ENCODE results near the gene RGPD6. TPM values are rescaled to one million over a fixed set of nuclear protein-coding genes. Genes with fewer than 3 reads are reported as not detected.
"Not testable (repeated sequence)": the region's sequence is repeated elsewhere in the genome, so short reads cannot be mapped to it uniquely, and the experiment has no call there.

The RGPD6 gene
- total RNA-seq, 1 donor from 2014 or later, result 54.8 TPM

DNA sequence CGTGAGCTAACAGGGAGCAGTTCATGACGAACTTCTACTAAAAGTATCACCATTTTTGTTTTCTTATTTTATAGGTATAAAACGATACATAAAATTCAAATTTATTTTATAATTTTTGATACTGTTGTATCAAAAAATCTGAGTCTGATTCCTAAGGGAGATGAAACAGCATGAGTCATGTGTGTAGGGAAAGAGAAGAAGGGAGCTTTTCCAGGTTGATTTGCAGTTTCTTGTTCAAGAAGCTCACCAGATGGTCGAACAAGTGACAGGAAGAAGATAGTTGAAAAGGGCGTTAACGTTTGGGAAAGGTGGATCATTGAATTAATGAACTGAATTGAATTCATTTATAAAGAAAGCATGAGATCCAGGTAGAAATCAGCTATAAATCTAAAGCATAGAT is 81.0 kb downstream of the RGPD6 start:
- H3K4me1 ChIP-seq; H3K27ac Mint-ChIP-seq; H2AFZ ChIP-seq (replicated peaks); H3K4me3 ChIP-seq; H3K4me3 Mint-ChIP-seq; H3K9me3 Mint-ChIP-seq; H3K27me3 ChIP-seq; H3K9ac ChIP-seq; H3K9me3 ChIP-seq (ENCODE audit: low read depth); H3K27me3 Mint-ChIP-seq (ENCODE audit: insufficient read depth, low read depth); H4K20me1 ChIP-seq (ENCODE audit: low read depth); H3K4me2 ChIP-seq; H3K36me3 ChIP-seq; H3K36me3 Mint-ChIP-seq; H3K79me2 ChIP-seq (ENCODE audit: low read depth); H3F3A ChIP-seq (ENCODE audit: low read depth); DNase-seq (ENCODE audit: low spot score); H3K4me1 Mint-ChIP-seq; H3K27ac ChIP-seq: not testable (repeated sequence)

- not testable (repeated sequence) for H3K9me3 Mint-ChIP-seq; H2AFZ ChIP-seq (replicated peaks); H3K4me2 ChIP-seq; H3K27me3 ChIP-seq; H3F3A ChIP-seq (ENCODE audit: low read depth); H3K4me1 ChIP-seq; H4K20me1 ChIP-seq (ENCODE audit: low read depth); H3K36me3 ChIP-seq; H3K4me1 Mint-ChIP-seq; H3K9me3 ChIP-seq (ENCODE audit: low read depth); H3K9ac ChIP-seq; H3K27ac Mint-ChIP-seq; DNase-seq (ENCODE audit: low spot score); H3K4me3 ChIP-seq; H3K27me3 Mint-ChIP-seq (ENCODE audit: insufficient read depth, low read depth); H3K79me2 ChIP-seq (ENCODE audit: low read depth); H3K27ac ChIP-seq; H3K36me3 Mint-ChIP-seq; H3K4me3 Mint-ChIP-seq
Measured at GRCh38 chr2:110494488-110494887, 82.5 kb downstream of the RGPD6 start.

GRCh38 chr2:110488991-110489390 is 88.0 kb downstream of the RGPD6 start:
- H3K4me3 ChIP-seq; H3K27ac ChIP-seq; H3K27ac Mint-ChIP-seq; H3K9ac ChIP-seq; H3K79me2 ChIP-seq (ENCODE audit: low read depth); H3F3A ChIP-seq (ENCODE audit: low read depth); H3K27me3 Mint-ChIP-seq (ENCODE audit: insufficient read depth, low read depth); H3K9me3 ChIP-seq (ENCODE audit: low read depth); H3K4me1 ChIP-seq; H2AFZ ChIP-seq (replicated peaks); H4K20me1 ChIP-seq (ENCODE audit: low read depth); H3K36me3 ChIP-seq; H3K36me3 Mint-ChIP-seq; DNase-seq (ENCODE audit: low spot score); H3K4me3 Mint-ChIP-seq; H3K4me2 ChIP-seq; H3K4me1 Mint-ChIP-seq; H3K27me3 ChIP-seq; H3K9me3 Mint-ChIP-seq: not testable (repeated sequence)

DNA sequence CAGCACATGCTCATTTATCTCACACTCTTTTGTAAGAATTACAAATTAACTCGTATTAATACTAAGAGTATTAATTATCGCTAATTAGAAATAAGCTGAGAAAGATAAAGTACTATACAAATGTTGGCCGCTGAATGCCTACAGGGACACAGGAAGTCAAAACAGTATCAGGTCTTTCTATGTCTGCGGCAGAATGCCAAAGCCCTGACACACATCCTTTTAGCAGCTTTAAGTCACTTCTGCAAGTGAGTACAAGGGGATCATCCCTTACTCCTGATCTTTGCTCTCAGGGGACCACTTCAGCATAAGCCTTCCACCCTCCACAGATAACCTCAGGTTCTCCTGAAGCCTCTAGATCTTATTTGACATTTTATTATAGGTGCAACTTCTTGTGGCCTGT is 94.3 kb downstream of the RGPD6 start:
- H3K4me3 Mint-ChIP-seq; H3K4me3 ChIP-seq; H3F3A ChIP-seq (ENCODE audit: low read depth); H3K27ac ChIP-seq; H3K27ac Mint-ChIP-seq; H3K4me1 Mint-ChIP-seq; H3K4me1 ChIP-seq; H3K36me3 ChIP-seq; H3K9me3 ChIP-seq (ENCODE audit: low read depth); H2AFZ ChIP-seq (replicated peaks); H3K36me3 Mint-ChIP-seq; H3K27me3 ChIP-seq; H3K4me2 ChIP-seq; H3K9ac ChIP-seq; H4K20me1 ChIP-seq (ENCODE audit: low read depth); DNase-seq (ENCODE audit: low spot score); H3K27me3 Mint-ChIP-seq (ENCODE audit: insufficient read depth, low read depth); H3K9me3 Mint-ChIP-seq; H3K79me2 ChIP-seq (ENCODE audit: low read depth): not testable (repeated sequence)

DNA sequence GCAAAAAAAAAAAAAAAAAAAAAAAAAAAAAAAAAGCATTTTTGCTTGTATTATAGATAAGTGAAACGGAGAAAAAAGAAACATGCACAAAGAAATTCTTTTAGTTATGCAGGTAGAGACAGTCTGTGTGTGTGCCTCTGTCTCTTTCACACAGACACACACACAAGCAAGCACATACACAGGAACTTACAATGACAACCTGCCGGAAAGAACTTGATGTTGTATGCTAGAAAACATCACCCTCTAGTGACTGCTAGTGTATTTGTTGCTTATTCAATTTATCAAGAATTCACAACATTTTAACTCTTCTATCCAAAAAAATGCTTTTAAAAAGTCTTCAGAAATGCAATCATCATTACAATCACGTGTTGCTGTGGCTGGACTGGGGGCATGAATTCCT is 95.8 kb downstream of the RGPD6 start:
- not testable (repeated sequence) for H3K4me1 ChIP-seq; H3K36me3 ChIP-seq; H3K27ac Mint-ChIP-seq; H3K4me2 ChIP-seq; H3K9me3 Mint-ChIP-seq; H3K27me3 Mint-ChIP-seq (ENCODE audit: insufficient read depth, low read depth); DNase-seq (ENCODE audit: low spot score); H3K4me3 Mint-ChIP-seq; H3K79me2 ChIP-seq (ENCODE audit: low read depth); H3K36me3 Mint-ChIP-seq; H3K4me3 ChIP-seq; H3K27me3 ChIP-seq; H4K20me1 ChIP-seq (ENCODE audit: low read depth); H3K4me1 Mint-ChIP-seq; H3K9ac ChIP-seq; H3K27ac ChIP-seq; H3K9me3 ChIP-seq (ENCODE audit: low read depth); H3F3A ChIP-seq (ENCODE audit: low read depth); H2AFZ ChIP-seq (replicated peaks)

- not testable (repeated sequence) for H3K9ac ChIP-seq; H3K4me3 Mint-ChIP-seq; H3K4me2 ChIP-seq; H3K9me3 Mint-ChIP-seq; H3K4me1 ChIP-seq; H3K27ac Mint-ChIP-seq; H2AFZ ChIP-seq (replicated peaks); H3K4me3 ChIP-seq; H3K27me3 ChIP-seq; H3K79me2 ChIP-seq (ENCODE audit: low read depth); H4K20me1 ChIP-seq (ENCODE audit: low read depth); H3K36me3 Mint-ChIP-seq; DNase-seq (ENCODE audit: low spot score); H3F3A ChIP-seq (ENCODE audit: low read depth); H3K9me3 ChIP-seq (ENCODE audit: low read depth); H3K27ac ChIP-seq; H3K4me1 Mint-ChIP-seq; H3K36me3 ChIP-seq; H3K27me3 Mint-ChIP-seq (ENCODE audit: insufficient read depth, low read depth)
Measured at GRCh38 chr2:110480084-110480483, 96.9 kb downstream of the RGPD6 start.

DNA sequence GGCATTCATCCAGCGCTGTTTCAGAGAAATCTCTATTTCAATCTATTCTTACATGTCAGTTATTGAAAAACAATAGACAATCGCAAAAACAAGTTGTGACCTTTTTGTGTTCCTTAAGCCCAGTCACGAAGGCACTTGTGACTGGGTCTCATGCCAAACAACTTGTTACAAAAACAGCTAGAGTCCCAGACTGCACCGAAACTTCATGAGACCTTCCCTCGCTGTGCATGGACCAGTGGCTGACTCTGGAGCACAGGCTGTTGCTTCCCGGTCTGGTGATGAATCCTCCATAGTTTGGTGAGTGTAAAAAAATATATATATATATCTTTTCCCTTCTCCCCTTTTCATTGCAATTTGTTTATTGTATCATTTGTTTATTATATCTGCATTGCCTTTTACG is 99.7 kb downstream of the RGPD6 start:
- not testable (repeated sequence) for H3K9me3 Mint-ChIP-seq, H3K36me3 Mint-ChIP-seq

GRCh38 chr2:110476952-110477351 is 100.1 kb downstream of the RGPD6 start:
- not testable (repeated sequence) for H4K20me1 ChIP-seq (ENCODE audit: low read depth); H3F3A ChIP-seq (ENCODE audit: low read depth); H3K4me1 ChIP-seq; H3K27me3 ChIP-seq; H3K4me1 Mint-ChIP-seq; H3K9me3 ChIP-seq (ENCODE audit: low read depth); H3K9me3 Mint-ChIP-seq; DNase-seq (ENCODE audit: low spot score); H3K27ac ChIP-seq; H2AFZ ChIP-seq (replicated peaks); H3K4me3 Mint-ChIP-seq; H3K36me3 ChIP-seq; H3K79me2 ChIP-seq (ENCODE audit: low read depth); H3K27me3 Mint-ChIP-seq (ENCODE audit: insufficient read depth, low read depth); H3K36me3 Mint-ChIP-seq; H3K9ac ChIP-seq; H3K4me2 ChIP-seq; H3K27ac Mint-ChIP-seq; H3K4me3 ChIP-seq

More for the DNA sequence above, 99.7 kb downstream of the RGPD6 start:
- DNase-seq (ENCODE audit: low spot score); H3K4me3 Mint-ChIP-seq; H3K27ac Mint-ChIP-seq; H2AFZ ChIP-seq (replicated peaks); H4K20me1 ChIP-seq (ENCODE audit: low read depth); H3K79me2 ChIP-seq (ENCODE audit: low read depth); H3K9ac ChIP-seq; H3K4me1 Mint-ChIP-seq; H3K27me3 ChIP-seq; H3K9me3 ChIP-seq (ENCODE audit: low read depth); H3K36me3 ChIP-seq; H3K4me1 ChIP-seq; H3K4me3 ChIP-seq; H3K4me2 ChIP-seq; H3F3A ChIP-seq (ENCODE audit: low read depth); H3K27me3 Mint-ChIP-seq (ENCODE audit: insufficient read depth, low read depth); H3K27ac ChIP-seq: not testable (repeated sequence)
